IPS DF 6.9 (cell line): Measurements from ENCODE around the gene SPACA4.
"Not testable (repeated sequence)": the region's sequence is repeated elsewhere in the genome, so short reads cannot be mapped to it uniquely, and the experiment has no call there.

Source experiments
- DNase-seq: peaks from one replicate; pipeline ENCODE4 v3.0.0-alpha.2; 2013; ENCODE audit warnings: low read depth, low spot score
- H3K27ac ChIP-seq: one replicate; pipeline ENCODE4 v1.5.1; 2013; ENCODE audit warnings: low read length, control low read depth
- H3K27me3 ChIP-seq: 2 replicates; pipeline ENCODE4 v1.6.1; 2013; ENCODE audit warnings: mild to moderate bottlenecking, low read length; ENCODE audit not compliant: control insufficient read depth, insufficient read depth
- H3K36me3 ChIP-seq: 2 replicates; pipeline ENCODE4 v1.6.1; 2013; ENCODE audit warnings: low read length; ENCODE audit not compliant: control insufficient read depth, insufficient read depth
- H3K4me1 ChIP-seq: 2 replicates; pipeline ENCODE4 v1.6.1; 2013; ENCODE audit warnings: low read length; ENCODE audit not compliant: control insufficient read depth, insufficient read depth
- H3K4me3 ChIP-seq: 2 replicates; pipeline ENCODE4 v1.5.1; 2013; ENCODE audit warnings: mild to moderate bottlenecking, low read length
- H3K9me3 ChIP-seq: 2 replicates; pipeline ENCODE4 v1.6.1; 2013; ENCODE audit warnings: low read length, inconsistent platforms; ENCODE audit not compliant: control insufficient read depth, insufficient read depth
- WGBS: extraction: QIAGEN DNeasy Blood & Tissue Kit; methylation state at CpG from one replicate; pipeline ENCODE4 v1.1.7; 2013; ENCODE audit warnings: mixed read lengths, missing lambda C conversion rate; ENCODE audit not compliant: insufficient read length, insufficient coverage; 5-methylcytosine and 5-hydroxymethylcytosine counted together

SPACA4 gene

DNA sequence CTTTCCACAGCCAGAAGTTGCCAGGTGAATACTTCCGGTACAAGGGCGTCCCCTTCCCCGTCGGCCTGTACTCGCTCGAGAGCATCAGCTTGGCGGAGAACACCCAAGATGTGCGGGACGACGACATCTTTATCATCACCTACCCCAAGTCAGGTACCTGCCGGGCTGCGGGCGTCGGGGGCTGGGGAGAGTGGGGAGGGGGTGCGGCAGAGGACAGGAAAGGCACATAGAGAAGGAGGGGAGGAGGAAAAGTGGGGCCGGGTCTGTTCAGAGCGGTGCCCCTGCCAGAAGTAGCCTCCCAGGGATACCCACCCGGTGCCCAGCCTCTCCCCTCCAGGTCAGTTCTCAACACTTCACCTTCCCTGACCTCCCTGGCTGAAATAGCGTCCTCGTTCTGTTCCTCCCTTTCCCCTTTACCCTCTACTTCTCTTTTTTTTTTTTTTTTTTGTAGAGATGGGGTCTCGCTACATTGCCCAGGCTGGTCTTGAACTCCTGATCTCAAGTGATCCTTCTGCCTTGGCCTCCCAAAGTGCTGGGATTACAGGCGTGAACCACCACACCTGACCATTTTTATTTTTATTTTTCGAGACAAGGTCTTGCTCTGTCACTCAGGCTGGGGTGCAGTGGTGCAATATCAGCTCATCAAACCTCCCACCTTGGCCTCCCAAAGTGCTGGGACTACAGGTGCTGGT, 30.5 kb upstream of the SPACA4 start:
- no peak for DNase-seq
- no peak overlapping the region for H3K27ac ChIP-seq
- no CpG with 5 or more reads among the region's 23 CpGs for WGBS
- no peaks in the 10 kb centered on the region for H3K27me3 ChIP-seq
- H3K9me3 ChIP-seq, result no peaks in the 10 kb centered on the region
- no peaks in the 10 kb centered on the region for H3K36me3 ChIP-seq
- peaks cover 2% of the 10 kb centered on the region; the same call in 1 of the 2 replicates for H3K4me1 ChIP-seq
- no peak overlapping the region for H3K4me3 ChIP-seq

DNA sequence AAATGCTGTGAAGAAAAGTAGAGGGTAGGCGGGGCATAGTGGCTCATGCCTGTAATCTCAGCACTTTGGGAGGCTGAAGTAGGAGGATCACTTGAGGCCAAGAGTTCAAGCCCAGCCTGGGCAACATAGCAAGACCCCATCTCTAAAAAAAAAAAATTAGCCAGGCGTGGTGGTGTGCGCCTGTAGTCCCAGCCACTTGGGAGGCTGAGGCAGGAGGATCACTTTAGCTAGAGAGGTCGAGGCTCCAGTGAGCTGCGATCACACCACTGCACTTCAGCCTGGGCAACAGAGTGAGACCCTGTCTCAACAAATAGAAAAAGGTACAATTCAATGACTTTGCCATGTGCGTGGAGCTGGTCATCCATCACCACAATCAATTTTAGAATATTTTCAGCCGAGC, 28.6 kb upstream of the SPACA4 start:
- no CpG with 5 or more reads among the region's 7 CpGs for WGBS
- not testable (repeated sequence) for DNase-seq, H3K27me3 ChIP-seq, H3K27ac ChIP-seq, H3K4me3 ChIP-seq, H3K9me3 ChIP-seq, H3K36me3 ChIP-seq, H3K4me1 ChIP-seq

- H3K27me3 ChIP-seq, result no peaks in the 10 kb centered on the region
- WGBS, result no CpG with 5 or more reads among the region's 3 CpGs
- no peaks in the 10 kb centered on the region for H3K4me1 ChIP-seq
- DNase-seq, result no peak
- no peaks in the 10 kb centered on the region for H3K36me3 ChIP-seq
- H3K4me3 ChIP-seq, result no peak overlapping the region
- no peak overlapping the region for H3K27ac ChIP-seq
- no peaks in the 10 kb centered on the region for H3K9me3 ChIP-seq
Measured at GRCh38 chr19:48578891-48579290, 27.7 kb upstream of the SPACA4 start.

DNA sequence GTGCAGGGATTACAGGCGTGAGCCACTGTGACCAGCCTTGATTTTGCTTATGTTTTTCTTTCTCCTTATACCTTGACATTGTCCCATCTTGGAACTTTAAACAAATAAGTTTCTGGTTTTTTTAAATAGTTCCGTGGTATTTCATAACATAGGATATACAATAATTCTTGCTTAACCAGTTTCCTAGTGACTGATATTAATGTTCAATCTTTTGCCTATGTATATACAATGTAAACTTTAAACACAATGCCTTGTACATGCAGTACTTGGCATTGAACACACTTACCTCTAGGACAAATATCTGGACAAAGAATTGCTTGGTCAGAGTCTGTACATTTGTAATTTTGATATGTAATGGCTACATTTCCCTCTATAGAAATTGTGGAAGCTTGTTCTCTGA, 24.4 kb upstream of the SPACA4 start:
- DNase-seq, result no peak
- Histone ChIP-seq H3K9me3 (no peaks in the 10 kb centered on the region), H3K27ac (no peak overlapping the region), H3K4me1 (no peaks in the 10 kb centered on the region), H3K27me3 (no peaks in the 10 kb centered on the region), H3K4me3 (no peak overlapping the region), H3K36me3 (no peaks in the 10 kb centered on the region)
- no CpG with 5 or more reads among the region's 2 CpGs for WGBS

GRCh38 chr19:48587387-48587786, 19.2 kb upstream of the SPACA4 start:
- Histone ChIP-seq H3K4me3 (no peak overlapping the region), H3K27me3 (no peaks in the 10 kb centered on the region), H3K9me3 (no peaks in the 10 kb centered on the region), H3K4me1 (no peaks in the 10 kb centered on the region), H3K27ac (no peak overlapping the region), H3K36me3 (no peaks in the 10 kb centered on the region)
- WGBS, result no CpG with 5 or more reads among the region's 3 CpGs
- DNase-seq, result no peak

GRCh38 chr19:48588670-48589401, 17.7 kb upstream of the SPACA4 start:
- Histone ChIP-seq H3K36me3 (no peaks in the 10 kb centered on the region), H3K27me3 (no peaks in the 10 kb centered on the region), H3K4me3 (peak overlapping the region; percentile 20; the same call in 1 of the 2 replicates), H3K4me1 (no peaks in the 10 kb centered on the region), H3K27ac (no peak overlapping the region), H3K9me3 (no peaks in the 10 kb centered on the region)
- no CpG with 5 or more reads among the region's 36 CpGs for WGBS
- DNase-seq, result peak; percentile 81

GRCh38 chr19:48591021-48591420, 15.5 kb upstream of the SPACA4 start:
- H3K9me3 ChIP-seq, result no peaks in the 10 kb centered on the region
- no CpG with 5 or more reads among the region's 5 CpGs for WGBS
- H3K4me3 ChIP-seq, result no peak overlapping the region
- H3K4me1 ChIP-seq, result no peaks in the 10 kb centered on the region
- no peaks in the 10 kb centered on the region for H3K36me3 ChIP-seq
- no peaks in the 10 kb centered on the region for H3K27me3 ChIP-seq
- H3K27ac ChIP-seq, result no peak overlapping the region
- no peak for DNase-seq

DNA sequence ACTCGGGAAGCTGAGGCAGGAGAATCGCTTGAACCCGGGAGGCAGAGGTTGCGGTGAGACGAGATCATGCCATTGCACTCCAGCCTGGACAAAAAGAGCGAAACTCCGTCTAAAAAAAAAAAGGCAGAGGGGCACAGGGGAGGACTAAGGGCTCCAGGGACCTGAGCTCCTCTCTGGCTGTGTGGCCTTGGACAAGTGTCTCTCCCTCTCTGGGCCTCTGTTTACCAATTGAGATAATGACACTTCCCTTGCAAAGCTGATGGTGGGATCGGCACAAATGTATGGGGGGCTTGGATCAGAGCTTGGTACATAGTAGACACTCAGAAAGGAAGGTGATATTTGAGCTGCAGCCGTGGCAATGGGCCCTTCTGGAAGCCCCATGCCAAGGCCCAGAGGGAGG, 11.4 kb upstream of the SPACA4 start:
- no CpG with 5 or more reads among the region's 9 CpGs for WGBS
- H3K36me3 ChIP-seq, result no peaks in the 10 kb centered on the region
- no peak overlapping the region for H3K4me3 ChIP-seq
- H3K4me1 ChIP-seq, result no peaks in the 10 kb centered on the region
- H3K9me3 ChIP-seq, result no peaks in the 10 kb centered on the region
- no peak overlapping the region for H3K27ac ChIP-seq
- H3K27me3 ChIP-seq, result no peaks in the 10 kb centered on the region
- no peak for DNase-seq

DNA sequence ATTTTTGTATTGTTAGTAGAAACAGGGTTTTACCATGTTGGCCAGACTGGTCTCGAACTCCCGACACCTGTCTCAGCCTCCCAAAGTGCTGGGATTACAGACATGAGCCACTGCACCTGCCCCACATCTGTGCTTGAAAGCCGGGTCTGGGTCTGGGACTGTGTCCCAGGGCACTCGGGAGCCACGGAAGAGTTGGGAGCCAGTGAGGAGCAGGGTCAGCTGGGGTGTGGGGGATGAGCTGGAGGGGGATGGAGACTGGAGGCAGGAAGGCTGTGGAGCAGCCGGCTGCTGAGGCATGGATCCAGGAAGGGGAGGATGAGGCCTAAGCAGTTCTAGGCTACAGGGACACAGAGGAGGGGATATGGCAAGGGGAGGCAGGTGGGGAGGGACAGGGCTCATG, 10.7 kb upstream of the SPACA4 start:
- Histone ChIP-seq H3K4me3 (no peak overlapping the region), H3K4me1 (no peaks in the 10 kb centered on the region), H3K9me3 (no peaks in the 10 kb centered on the region), H3K36me3 (no peaks in the 10 kb centered on the region), H3K27me3 (no peaks in the 10 kb centered on the region), H3K27ac (no peak overlapping the region)
- no peak for DNase-seq
- WGBS, result no CpG with 5 or more reads among the region's 6 CpGs

- Histone ChIP-seq H3K27ac (no peak overlapping the region), H3K9me3 (no peaks in the 10 kb centered on the region), H3K4me1 (no peaks in the 10 kb centered on the region), H3K27me3 (no peaks in the 10 kb centered on the region), H3K36me3 (no peaks in the 10 kb centered on the region), H3K4me3 (no peak overlapping the region)
- DNase-seq, result no peak
- WGBS, result no CpG with 5 or more reads among the region's 4 CpGs
Measured at GRCh38 chr19:48596237-48596636, 10.3 kb upstream of the SPACA4 start.
